Measurements from ENCODE around the gene CUL3.

Gene CUL3

DNA sequence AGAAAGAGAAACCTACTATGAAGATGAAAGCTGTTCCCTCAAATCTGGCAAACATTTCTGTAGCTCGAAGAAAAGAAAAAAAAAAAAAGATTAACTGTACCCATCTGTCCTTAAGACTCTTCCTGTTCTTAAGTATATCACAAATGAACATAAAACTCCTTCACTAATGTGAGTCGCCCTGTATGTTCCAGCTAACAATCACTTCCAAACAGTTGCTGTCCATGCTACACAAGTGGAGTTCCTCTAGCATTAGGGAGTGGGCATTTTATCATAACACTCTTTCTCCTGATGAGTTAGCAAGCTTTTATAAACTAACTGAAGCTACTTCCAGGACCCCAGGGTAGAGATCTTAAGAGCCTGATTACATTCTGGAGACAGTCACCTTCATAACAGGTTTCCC, 5.8 kb downstream of the CUL3 start:
- no peak for DNase-seq

DNA sequence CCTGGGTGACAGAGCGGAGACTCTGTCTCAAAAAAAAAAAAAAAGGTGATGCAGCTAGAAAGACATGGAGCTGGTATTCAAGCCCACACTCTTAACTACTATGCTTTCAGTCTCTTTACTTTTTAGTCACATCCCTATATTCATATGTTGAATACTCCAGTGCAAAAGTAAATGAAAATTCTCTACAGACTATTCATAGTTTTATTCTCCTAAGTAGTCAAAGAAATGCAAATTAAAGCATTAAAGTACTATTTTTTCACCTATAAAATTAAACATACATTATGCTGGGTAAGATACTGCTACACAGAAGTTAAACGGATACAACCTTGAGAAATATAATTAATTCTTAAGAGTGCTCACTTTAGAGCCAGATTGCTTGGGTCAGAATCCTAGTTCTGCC, 7.6 kb downstream of the CUL3 start:
- DNase-seq: no peak

DNA sequence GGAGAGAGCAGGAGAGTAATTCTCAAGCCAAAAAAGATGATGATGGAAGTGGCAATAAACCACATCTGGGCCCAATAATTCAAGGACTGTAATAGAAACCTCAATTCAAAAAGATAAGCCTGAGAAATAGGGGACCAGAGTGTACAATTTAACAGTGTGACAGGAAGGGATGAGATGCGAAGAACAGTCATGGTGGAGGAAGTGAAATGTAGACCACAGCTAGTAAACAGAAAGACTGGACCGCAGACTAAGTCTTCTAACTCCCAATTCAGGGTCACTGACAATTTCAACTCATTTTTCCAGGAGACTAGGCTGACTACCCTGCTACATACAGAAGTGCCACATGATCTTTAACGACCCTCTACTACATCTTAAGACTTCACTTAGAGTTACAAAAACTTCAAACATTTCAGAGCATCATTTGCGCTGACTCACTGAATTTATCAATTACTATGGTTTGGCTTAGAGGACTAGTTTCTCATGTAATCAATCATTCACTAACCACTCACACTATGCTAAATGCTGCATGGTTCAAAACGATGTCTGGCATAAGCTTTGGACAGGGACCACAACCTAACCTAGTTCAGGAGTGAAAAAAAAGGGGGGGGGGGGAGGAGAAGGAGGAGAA, 9.0 kb downstream of the CUL3 start:
- DNase-seq: peak in 1 of 5 experiments; percentile 30

DNA sequence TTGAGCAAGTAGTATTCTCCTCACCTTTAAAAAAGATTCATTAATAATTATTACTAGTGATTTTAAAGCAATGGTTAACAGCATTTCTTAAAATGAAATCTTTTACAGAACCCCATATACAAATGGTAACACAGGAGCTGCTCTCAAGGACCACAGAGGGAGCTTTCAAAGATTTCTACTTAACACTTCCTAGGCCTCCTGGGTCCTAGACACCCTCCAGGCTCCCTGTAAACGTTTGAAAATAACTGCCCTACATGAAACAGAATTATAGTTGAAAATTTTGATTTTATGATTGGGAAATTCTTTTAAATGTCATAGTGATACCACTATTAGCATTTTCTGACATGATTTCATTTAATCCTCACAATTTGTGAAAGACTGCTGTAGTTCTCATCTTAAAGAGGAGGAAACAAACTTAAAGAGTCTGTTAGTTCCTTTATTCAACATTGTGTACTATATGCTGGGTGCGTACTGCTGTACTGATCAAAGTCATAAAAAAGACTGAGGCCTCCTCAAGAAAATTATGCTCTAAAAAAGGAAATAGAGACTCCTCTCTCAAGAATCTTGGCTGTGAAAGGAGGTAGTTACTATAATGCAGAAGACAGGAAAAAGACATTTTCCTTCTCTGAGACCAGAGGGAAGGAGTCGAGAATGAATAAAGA, 10.6 kb downstream of the CUL3 start:
- no peak for DNase-seq

DNA sequence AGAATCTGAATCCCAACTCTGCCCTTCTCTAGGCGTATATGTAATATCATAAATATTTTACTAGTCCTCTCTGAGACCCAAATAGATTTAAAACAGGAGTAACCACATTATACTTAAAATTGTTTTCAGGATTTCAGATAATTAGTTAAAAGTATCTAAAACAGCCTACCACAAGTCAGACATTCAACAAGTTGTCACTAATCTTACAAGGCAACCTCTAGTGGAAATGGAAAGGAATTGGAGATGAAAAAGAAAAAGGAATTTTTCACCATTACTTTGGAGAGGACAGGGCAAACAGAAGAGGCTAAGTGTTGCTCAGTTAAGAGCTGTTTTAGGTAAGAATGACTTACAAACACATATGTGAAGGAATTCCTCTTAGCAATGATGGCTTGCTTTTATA, 11.4 kb downstream of the CUL3 start:
- no peak for DNase-seq

DNA sequence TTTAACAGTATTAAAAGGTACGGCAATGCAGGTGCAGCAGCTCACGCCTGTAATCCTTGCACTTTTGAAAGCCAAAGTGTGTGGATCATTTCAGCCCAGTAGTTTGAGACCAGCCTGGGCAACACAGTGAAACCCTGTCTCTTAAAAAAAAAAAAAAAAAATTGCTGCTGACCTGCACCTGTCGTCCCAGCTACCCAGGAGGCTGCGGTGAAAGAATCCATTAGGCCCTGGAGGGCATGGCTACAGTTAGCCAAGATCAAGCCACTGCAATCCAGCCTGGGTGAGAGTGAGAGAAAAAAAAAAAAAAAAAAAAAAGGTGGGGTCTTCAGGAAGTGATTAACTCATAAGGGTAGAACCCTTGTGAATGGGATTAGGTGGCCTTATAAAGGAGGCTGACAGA, 12.8 kb downstream of the CUL3 start:
- no peak for DNase-seq

DNA sequence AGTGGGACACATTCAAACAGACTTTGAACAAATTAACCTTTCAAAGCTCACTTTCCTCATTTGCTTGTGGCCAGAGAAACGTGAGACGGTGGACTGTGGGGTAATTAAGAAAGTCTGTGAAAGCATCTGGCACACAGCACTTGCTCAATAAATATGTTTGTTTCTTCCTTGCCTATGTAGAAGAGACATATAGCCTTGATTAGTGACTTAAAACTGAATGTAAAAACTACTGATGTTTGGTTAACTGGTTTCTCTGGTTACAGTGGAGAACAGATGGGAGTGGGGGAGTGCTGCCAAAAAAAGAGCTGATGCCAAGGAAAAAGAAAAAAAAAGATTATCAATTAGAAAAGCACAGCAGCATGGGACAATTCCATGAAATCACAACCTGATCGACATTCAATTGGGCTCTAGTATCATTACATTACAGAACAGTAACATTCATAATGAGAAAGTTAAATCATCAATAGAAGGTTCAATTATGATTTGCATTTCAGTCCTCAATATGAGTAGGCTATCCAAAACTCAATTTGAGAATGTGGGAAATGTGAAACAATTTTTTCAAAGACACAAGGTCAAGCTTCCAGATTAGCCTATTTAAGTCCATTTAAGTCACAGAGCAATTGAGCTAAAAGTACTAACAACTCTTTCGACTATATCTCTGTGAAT, 14.7 kb downstream of the CUL3 start:
- DNase-seq: no peak

DNA sequence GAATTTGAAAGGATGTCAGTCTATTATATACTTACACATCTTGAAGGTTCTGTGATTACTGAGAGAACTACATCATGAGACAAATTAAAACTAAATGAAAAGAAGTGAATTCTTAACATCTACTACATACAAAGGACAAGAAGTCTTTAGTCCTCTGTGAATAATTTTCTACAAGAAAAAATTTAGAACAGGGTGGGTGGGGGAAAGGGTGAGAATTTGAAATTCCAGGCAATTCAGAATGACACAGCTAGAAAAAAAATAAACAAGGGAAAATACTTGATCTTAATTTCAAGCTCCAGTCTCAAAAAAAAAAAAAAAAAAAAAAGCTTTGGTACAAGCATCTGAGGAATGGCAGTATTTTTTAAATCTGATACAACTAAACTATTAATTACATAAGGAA, 15.5 kb downstream of the CUL3 start:
- DNase-seq: no peak

DNA sequence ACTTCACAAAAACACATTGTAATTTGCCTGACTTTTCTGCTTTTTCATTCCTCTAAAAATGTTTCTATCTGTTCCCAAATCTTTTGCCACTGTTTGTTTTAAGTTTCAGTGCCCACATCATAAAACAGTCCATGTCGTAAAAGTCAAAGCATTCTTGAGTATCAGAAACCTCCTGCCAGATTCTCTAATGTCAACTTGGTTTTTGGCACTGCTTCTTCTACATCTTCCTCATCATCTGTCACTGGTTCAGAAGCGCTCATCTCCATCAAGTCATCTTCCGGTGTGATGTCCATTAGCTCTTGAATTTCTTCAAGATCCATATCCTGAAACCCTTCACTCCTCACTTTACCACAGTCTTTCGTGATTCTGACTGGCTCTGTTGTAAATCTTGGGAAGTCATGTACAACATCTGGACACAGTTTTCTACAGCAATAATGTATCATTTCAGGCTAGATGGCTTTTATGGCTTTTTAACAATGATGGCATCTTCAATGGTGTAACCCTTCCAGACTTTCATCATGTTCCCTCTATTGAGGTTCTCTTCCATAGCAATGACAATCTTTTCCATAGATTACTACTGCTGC, 19.6 kb downstream of the CUL3 start:
- DNase-seq: no peak

DNA sequence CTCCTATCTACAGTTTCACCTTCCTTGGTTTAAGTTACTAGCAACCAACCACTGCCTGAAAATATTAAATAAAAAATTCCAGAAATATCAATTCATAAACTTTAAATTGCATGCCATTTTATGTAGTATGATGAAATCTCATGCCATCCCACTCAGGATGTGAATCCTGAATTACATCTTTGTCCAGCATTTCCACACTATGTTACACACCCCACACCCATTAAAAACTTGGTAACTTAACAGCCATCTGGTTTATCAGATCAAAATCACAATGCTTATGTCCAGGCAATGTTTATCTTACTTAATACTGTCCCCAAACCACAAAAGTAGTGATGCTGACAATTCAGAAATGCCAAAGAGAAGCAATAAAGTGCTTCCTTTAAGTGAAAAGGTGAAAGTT, 21.6 kb downstream of the CUL3 start:
- DNase-seq: no peak

DNA sequence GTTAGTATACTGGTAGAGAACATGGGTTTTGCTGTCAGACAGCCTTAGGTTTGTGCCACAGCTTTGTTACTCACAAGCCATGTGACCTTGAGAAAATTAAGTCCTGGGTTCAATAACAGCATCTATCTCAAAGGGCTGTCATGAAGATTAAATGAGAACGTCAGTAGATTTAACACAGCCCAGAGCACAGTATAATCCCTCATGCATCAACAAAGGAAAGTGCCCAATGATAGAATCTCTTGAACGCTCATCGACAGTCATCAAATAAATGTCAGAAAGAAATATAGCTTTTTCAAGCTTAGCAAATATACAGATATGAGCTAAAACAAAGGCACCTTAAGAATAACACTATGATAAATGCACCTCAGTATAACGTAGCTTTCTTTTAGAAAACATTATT, 22.3 kb downstream of the CUL3 start:
- DNase-seq: no peak

DNA sequence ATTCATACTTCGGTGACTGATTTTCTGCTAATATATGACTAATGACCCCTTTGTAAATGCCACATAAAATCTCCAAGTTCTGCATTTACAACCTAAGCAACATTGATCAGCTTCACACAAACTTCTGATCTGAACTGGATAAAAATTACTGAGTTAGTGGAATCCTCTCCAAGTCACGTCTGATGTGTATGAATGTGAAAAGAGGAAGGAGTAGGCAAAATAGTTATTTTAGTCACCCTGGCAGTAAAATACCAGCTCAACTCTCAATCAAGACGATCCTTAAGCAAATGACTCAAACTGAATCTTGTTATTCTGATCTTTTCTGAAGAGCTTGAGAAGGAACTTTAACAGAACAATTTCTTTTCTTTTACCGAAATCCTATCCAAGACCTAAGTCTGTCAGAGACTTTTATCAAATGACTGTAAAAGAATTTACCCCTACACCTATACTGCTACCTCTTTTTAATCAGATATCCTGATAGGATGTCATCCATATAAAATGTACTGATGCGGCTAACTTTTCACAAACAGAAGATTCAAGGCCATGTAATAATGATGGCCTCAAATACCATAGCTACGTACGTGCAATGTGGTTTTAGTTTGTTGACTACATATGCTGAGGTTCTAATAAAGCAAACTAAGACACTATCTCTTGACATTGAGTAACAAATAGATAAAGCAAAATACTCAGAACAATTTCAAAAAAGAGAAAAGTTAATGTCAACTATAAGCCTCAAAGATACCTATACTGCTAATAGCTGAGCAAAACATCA, 23.7 kb downstream of the CUL3 start:
- DNase-seq: peak in 1 of 5 experiments; percentile 63

DNA sequence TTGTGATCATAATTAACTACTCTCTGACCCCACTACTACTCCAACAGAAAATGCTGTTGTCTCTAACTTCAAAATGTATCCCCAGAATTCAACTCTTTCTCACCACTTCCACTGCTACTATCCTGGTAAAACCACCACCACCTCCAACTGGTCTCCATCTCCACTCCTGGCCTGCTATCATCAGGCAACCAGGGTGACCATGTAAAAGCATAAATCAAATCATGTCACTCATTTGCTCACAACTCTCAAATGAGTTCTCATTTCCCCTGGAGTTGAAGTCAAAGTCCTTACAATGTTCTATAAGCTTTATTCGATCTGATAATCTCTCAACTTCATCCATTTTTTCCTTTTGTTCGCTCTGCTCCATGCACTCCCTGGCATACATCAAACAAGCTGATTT, 24.6 kb downstream of the CUL3 start:
- DNase-seq: no peak

DNA sequence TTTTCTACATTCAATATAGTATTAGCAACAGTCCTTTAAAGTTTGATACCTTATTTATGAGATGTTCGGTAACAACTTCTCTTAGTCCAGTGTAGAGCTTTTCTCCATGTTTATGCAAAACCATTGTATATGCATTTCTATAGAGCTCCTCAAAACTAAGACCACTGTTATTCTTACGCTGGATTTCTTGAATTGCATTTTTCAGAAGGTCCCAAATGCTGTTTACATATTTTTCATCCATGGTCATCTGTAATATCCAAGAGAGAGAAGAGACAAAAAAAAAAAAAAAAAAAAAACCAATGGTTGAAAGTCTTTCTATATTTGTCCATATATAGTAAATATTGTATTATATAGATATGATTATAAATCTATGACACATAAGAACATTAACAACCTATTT, 27.6 kb downstream of the CUL3 start:
- DNase-seq: no peak

DNA sequence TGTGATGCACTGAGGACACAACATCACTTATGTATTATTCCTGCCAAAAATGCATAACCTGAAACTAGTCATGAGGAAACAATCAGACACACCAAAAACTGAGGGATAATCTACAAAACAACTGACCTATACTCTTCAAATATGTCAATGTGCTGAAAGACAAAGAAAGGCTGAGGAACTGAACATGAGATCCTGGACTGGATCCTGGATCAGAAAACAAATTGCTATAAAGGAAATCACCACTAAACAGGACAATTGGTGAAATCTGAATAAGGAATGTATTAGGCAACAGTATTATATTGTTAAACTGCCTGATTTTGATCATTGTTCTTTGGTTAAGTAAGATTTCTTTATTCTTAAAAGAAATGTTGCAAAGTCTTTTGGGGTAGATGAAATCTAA, 28.8 kb downstream of the CUL3 start:
- no peak for DNase-seq

DNA sequence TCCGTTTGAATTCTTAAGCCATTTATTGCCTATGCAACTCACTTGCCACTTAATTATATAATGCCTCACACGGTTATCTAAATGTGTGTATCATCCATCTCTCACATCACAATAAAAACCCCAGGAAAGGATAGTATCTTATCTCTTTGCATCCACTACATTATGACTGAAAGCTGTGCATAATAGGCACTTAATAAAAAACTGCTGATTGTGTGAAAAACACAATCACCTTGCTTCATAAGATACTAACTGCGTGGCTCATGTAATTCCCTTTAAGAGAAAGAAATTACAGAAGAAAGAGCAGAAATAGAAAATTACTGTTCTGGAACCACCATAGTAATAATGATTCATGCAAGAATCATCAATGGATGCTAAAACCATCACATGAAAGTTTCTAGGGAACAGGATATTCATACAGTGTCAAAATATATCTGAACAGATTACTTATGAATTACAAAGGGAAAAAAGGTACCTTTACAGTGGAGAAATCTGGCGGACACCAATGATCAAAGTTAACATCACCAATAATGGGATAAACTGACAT, 29.3 kb downstream of the CUL3 start:
- DNase-seq: no peak

DNA sequence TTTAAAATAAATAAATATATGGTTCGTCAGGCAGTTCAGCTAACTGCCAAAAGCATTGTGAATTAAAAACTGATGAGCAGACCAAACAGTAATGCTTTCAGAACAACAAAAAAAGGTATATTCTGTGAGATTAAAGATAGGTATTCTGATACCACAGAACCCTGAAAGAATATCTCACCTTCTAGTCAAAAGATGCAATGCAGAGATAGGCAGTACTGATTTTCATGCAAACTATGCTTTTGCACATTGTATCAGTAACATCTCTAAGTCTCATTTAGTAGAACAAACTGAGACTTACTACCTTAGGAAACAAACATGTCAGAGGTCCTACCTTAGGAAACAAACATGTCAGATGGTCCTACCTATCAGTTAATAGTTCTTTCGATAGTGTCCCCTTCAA, 32.4 kb downstream of the CUL3 start:
- peak in 1 of 5 experiments; percentile 81 for DNase-seq

DNA sequence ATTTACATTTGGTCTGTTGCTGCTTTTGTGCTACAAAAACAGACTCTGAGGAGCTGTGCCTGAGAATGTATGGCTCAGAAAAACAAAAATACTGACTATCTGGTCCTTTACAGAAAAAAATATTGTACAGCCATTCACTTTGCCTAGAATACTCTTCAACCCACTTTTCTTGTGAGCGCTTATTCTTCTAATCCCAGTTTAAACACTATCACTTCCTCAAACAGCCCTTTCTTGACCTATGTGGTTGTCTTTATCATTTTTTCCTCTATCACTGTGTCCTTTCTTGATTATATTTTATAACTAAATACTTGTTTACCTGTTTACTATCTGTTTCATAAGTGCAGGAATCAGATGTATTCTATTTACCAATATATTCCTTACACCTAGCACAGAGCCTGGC, 33.5 kb downstream of the CUL3 start:
- no peak for DNase-seq

DNA sequence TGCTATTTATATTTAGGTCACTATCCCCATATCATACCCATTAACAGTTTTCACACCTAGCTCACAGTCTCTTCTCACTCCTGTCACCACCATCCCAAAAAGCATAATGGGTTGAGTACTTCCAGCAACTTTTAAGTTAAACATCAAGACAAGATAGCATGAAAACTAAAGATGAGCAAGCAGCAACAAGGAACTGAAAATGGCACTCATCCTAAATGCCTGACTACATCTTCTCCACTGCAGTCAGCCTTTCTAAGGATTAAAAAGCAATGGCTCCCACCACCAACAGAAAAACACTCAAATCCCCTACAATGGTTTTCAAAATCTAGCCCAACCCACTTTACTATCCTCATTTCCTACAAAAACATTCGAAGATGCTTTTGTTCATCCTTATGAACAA, 38.2 kb downstream of the CUL3 start:
- no peak for DNase-seq

DNA sequence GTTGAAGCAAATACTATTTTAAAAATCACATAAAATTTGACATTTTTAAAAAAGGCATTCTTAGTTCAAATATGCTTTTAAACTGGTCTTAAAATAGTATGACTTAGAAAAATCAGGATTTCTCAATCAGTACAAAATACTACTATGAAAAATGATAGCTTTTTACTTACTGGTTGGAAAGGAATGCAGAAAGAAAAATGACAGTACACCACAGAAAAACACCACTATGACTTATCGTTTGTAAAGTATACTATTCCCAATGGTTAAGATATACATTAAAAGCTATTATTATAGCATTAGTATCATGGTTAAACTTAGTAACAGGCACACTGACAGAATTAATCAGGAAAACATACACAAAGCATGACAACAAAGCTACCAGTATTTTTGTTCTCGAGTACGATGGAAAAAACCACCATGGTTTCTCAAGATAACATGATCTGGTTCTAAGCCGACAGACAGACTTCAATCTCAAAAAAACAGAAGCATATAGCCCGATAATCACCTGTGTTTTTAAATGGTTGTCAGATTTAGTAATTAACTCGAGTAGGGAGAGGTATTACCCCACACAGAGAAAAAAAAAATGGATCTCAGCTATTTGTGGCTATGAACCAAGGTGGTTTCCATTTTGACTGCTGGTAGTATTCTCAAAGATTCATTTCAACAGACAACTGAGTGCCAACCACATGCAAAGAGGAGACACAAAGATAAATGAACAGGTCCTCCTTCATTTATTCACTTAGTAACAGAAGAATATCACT, 39.1 kb downstream of the CUL3 start:
- peak in 1 of 5 experiments; percentile 14 for DNase-seq

DNA sequence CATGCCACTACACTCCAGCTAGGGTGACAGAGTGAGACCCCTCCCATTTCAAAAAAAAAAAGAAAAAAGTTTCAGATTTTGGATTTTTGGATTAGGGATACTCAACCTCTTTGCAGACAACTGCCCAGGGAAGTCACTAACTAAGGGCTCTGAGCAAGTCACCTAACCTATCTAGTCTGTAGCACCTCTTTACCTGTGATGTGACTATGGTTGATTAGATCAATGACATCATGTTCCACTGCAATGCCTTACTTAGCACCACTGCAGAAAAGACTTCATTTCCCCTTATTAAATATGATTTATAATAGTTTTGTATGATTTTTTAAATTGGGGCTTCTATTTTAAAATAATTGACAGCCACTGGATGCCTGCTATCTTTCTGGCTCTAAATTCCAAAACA, 41.2 kb downstream of the CUL3 start:
- no peak for DNase-seq

DNA sequence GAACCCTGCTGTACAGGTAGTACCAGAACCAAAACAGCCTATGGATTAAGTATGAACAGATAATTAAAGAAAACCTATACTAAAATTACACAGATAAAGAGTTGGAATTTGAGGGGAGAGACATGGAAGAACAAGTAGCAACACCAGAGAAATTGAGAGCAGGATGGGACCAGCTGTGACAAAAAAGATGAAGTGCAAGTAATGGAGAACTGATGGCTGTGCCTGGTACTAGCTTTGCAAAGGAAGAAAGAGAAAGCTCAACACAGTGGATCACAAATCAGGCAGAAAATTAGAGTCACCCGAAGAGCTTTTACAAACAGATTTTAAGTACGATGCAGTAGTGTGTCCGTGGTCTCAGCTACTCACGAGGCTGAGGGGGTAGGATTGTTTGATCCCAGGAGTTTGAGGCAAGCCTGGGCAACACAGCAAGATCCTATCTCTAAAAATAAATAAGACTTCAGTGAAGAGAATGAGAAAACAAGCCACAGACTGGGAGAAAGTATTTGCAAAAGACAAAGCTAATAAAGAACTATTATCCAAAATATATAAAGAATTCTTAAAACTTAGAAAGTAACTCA, 46.5 kb downstream of the CUL3 start:
- no peak for DNase-seq
